RWPE1 (cell line): ENCODE measurements around the gene UBXN10.

Source experiments
- CTCF ChIA-PET: fragments of 350-600 bp; sonication (Branson Sonifier 250); formaldehyde crosslinking; extraction: SDS; loops from one replicate; lab custom pipeline; 2021; lab: Yijun Ruan, JAX
- POLR2A ChIA-PET: fragments of 400-600 bp; formaldehyde crosslinking; extraction: SDS; loops from one replicate; lab custom pipeline; 2020; ENCODE audit warnings: antibody characterized with exemption; ENCODE audit not compliant: low non-redundant PET; lab: Yijun Ruan, JAX
- DNase-seq: peaks from one replicate; pipeline ENCODE4 v3.0.0; 2012; ENCODE audit warnings: low spot score
- H3K27ac ChIP-seq: fragments of 450-650 bp; 2 replicates; pipeline ENCODE4 v1.5.1; 2017
- TF ChIP-seq, protein P1 (sequence below): fragments of 450-650 bp; conservative IDR thresholded peaks from 2 replicates; pipeline ENCODE4 v1.5.1; 2017; ENCODE audit warnings: low read depth, mild to moderate bottlenecking

UBXN10 gene

GRCh38 chr1:20172033-20172590 is 13.8 kb upstream of the UBXN10 start:
- ChIA-PET POLR2A (interaction anchor here (0.6 kb wide), 1 partner anchor 263 kb away, joined by 4 read pairs; no protein-coding TSS in a partner anchor), CTCF (no interaction called here)
- no peak for DNase-seq
- TF ChIP-seq, protein P1, sequence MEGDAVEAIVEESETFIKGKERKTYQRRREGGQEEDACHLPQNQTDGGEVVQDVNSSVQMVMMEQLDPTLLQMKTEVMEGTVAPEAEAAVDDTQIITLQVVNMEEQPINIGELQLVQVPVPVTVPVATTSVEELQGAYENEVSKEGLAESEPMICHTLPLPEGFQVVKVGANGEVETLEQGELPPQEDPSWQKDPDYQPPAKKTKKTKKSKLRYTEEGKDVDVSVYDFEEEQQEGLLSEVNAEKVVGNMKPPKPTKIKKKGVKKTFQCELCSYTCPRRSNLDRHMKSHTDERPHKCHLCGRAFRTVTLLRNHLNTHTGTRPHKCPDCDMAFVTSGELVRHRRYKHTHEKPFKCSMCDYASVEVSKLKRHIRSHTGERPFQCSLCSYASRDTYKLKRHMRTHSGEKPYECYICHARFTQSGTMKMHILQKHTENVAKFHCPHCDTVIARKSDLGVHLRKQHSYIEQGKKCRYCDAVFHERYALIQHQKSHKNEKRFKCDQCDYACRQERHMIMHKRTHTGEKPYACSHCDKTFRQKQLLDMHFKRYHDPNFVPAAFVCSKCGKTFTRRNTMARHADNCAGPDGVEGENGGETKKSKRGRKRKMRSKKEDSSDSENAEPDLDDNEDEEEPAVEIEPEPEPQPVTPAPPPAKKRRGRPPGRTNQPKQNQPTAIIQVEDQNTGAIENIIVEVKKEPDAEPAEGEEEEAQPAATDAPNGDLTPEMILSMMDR, result no peak
- H3K27ac ChIP-seq, result no peak overlapping the region

DNA sequence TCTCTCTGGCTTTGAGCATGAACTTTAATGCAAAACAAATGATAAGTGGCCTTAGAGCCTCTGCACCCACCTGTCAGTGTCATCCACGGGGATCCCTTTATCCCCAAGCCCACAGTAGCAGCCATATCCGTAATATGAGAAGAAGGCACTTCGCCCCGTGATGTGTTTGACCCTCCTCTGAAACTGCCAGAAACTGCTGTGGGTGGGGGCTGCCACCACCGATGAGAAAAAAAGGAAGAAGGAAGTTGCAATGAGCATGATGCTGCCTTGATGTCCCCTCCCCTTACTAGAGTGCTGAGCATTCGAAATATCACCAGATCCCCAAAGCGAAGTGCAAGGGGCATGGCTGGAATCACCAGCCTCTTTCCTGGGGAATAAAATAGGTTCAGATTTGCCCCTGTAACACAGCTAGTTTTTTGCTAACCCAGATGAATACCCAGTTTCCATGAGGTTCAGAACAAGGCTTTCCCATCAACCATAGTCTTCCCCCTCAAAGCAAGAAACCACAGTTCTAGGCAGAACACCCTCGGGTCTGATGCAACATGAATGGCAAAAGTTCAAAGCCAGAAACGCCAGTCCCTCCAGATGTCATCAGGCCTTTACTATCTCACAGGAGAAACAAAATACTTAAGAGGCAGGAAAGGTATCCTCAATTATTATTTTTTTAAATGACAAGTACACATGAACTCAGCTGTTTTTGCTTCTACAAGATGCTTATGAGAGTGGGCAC is 10.8 kb upstream of the UBXN10 start:
- TF ChIP-seq, protein P1, result no peak

GRCh38 chr1:20178634-20179370 is 7.1 kb upstream of the UBXN10 start:
- TF ChIP-seq, protein P1, result no peak
- no peak for DNase-seq
- POLR2A ChIA-PET, result no interaction called here

More for the DNA sequence above, 10.8 kb upstream of the UBXN10 start:
- no peak for DNase-seq
- no peak overlapping the region for H3K27ac ChIP-seq
- ChIA-PET CTCF (no interaction called here), POLR2A (no interaction called here)

DNA sequence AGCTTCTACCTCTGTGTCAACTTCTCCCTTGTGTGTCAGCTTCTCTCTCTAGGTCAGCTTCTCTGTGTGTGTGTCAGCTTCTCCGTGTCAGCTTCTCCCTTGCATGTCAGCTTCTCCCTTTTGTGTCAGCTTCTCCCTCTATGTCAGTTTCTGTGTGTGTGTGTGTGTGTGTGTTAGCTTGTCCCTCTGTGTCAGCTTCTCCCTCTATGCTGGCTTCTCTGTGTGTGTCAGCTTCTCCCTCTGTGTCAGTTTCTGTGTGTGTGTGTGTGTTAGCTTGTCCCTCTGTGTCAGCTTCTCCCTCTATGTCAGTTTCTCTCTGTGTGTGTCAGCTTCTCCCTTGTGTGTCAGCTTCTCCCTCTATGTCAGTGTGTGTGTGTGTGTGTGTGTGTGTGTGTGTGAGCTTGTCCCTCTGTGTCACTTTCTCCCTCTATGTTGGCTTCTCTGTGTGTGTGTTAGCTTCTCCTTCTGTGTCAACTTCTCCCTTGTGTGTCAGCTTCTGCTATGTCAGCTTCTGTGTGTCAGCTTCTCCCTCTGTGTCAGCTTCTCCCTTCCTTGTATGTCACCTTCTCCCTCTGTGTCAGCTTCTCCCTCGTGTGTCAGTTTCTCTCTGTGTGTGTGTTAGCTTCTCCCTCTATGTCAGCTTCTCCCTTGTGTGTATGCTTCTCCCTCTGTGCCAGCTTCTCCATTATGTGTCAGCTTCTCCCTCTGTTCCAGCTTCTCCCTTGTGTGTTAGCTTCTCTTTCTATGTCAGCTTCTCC is 6.3 kb upstream of the UBXN10 start:
- TF ChIP-seq, protein P1, result no peak
- H3K27ac ChIP-seq, result no peak overlapping the region
- POLR2A ChIA-PET, result no interaction called here
- CTCF ChIA-PET, result interaction anchor here (0.5 to 1.6 kb wide), 5 partner anchors 15 to 293 kb away, joined by 3 to 4 read pairs (median 3); no protein-coding TSS in a partner anchor
- no peak for DNase-seq

More at GRCh38 chr1:20178634-20179370, 7.1 kb upstream of the UBXN10 start:
- CTCF ChIA-PET, result interaction anchor here (0.5 to 0.6 kb wide), 3 partner anchors 200 to 676 kb away, joined by 3 to 4 read pairs (median 4); no protein-coding TSS in a partner anchor
- H3K27ac ChIP-seq, result no peak overlapping the region

GRCh38 chr1:20180129-20180843 is 5.6 kb upstream of the UBXN10 start:
- CTCF ChIA-PET, result interaction anchor here (0.6 to 1.6 kb wide), 3 partner anchors 14 to 263 kb away, joined by 3 to 4 read pairs (median 3); no protein-coding TSS in a partner anchor

More at GRCh38 chr1:20180129-20180843, 5.6 kb upstream of the UBXN10 start:
- H3K27ac ChIP-seq, result no peak overlapping the region
- TF ChIP-seq, protein P1, result no peak
- POLR2A ChIA-PET, result no interaction called here
- no peak for DNase-seq
